ENCODE results near the gene COX7A2L. TPM values are rescaled to one million over a fixed set of nuclear protein-coding genes. Genes with fewer than 3 reads are reported as not detected.

Gene COX7A2L
- total and polyA plus RNA-seq, 9 of the 15 experiments (the other 6 are each of a cell fraction or from before 2014, with no cell fraction given): 118 to 481 (median 163) TPM

GRCh38 chr2:42386682-42387081 is 25.7 kb upstream of the COX7A2L start:
- peak; percentile 80 for FAIRE-seq
- POLR2A ChIA-PET: interaction anchor here (0.6 kb wide), 2 partner anchors 60 to 222 kb away, joined by 3 to 4 read pairs; no protein-coding TSS in a partner anchor
- TF ChIP-seq SMAD3 (CRISPR knock-in tag; conservative IDR thresholded peaks at IDR 0.05) (no peak), GTF2F1 (IDR thresholded peaks at IDR 0.05; ENCODE audit: low read depth, low read length) (no peak), BCL6 (CRISPR knock-in tag; IDR thresholded peaks at IDR 0.05) (no peak), ELK3 (CRISPR knock-in tag; IDR thresholded peaks at IDR 0.05) (no peak), ZFPM2 (CRISPR knock-in tag; IDR thresholded peaks at IDR 0.05) (no peak), RAD21 (CRISPR knock-in tag; conservative IDR thresholded peaks at IDR 0.05 in 1 of 2, IDR thresholded peaks at IDR 0.05 in 1 of 2) (peak in 1 of 2 experiments; percentile 31; a peak in 2 of 4 replicates), TFE3 (CRISPR knock-in tag; IDR thresholded peaks at IDR 0.05) (no peak), THRB (CRISPR knock-in tag; conservative IDR thresholded peaks at IDR 0.05) (no peak), CTCF (IDR thresholded peaks at IDR 0.05 in 2 of 3, conservative IDR thresholded peaks at IDR 0.05 in 1 of 3; ENCODE audit: insufficient read depth in 2 of 3, low read depth in 1 of 3, low read length in 3 of 3) (peak; percentile 48 to 66 (median 63)), ATF1 (CRISPR knock-in tag; IDR thresholded peaks at IDR 0.05) (no peak), ATF1 (tag; IDR thresholded peaks at IDR 0.05) (no peak), ZNF140 (CRISPR knock-in tag; IDR thresholded peaks at IDR 0.05) (no peak), ADNP (tag; IDR thresholded peaks at IDR 0.05) (no peak), DMBX1 (CRISPR knock-in tag; IDR thresholded peaks at IDR 0.05; ENCODE audit: borderline replicate concordance) (no peak)
- TF ChIP-seq, protein P1, sequence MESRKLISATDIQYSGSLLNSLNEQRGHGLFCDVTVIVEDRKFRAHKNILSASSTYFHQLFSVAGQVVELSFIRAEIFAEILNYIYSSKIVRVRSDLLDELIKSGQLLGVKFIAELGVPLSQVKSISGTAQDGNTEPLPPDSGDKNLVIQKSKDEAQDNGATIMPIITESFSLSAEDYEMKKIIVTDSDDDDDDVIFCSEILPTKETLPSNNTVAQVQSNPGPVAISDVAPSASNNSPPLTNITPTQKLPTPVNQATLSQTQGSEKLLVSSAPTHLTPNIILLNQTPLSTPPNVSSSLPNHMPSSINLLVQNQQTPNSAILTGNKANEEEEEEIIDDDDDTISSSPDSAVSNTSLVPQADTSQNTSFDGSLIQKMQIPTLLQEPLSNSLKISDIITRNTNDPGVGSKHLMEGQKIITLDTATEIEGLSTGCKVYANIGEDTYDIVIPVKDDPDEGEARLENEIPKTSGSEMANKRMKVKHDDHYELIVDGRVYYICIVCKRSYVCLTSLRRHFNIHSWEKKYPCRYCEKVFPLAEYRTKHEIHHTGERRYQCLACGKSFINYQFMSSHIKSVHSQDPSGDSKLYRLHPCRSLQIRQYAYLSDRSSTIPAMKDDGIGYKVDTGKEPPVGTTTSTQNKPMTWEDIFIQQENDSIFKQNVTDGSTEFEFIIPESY (CRISPR knock-in tag; IDR thresholded peaks at IDR 0.05): no peak

More at GRCh38 chr2:42386682-42387081, 25.7 kb upstream of the COX7A2L start:
- no TSS peak for BruUV-seq (replicated peaks)
- no peak overlapping the region for H3K27ac ChIP-seq (ENCODE audit: extremely low read depth, low read depth, low read length)
- DNase-seq (ENCODE audit: extremely low read depth in 1 of 4, low spot score in 3 of 4) (peak; percentile 32 to 57 (median 42)), ATAC-seq (peak; percentile 86)
- H2AFZ ChIP-seq (ENCODE audit: low read depth, low read length): no peak overlapping the region
- H3K27me3 ChIP-seq (ENCODE audit: control insufficient read depth in 2 of 2, insufficient read depth in 2 of 2, low read length in 2 of 2): peaks cover 14 to 42% of the 10 kb centered on the region in 2 experiments; a peak in 3 of 5 replicates
- in situ Hi-C loops (cut with MboI) (no loop called here), intact Hi-C loops (cut with micrococcal nuclease) (no loop called here)
- WGBS (ENCODE audit: insufficient coverage, low coverage, missing lambda C conversion rate): 3% methylated on average over 5 of the region's 5 CpGs
- no peak overlapping the region for H3K4me3 ChIP-seq
- H4K20me1 ChIP-seq (replicated peaks; ENCODE audit: control insufficient read depth, insufficient read depth, low read length): 0 out of 2 replicates have a peak, but pooled peaks cover 2% of the 10 kb centered on the region
- H3K4me2 ChIP-seq (ENCODE audit: insufficient read depth, low read length): no peak overlapping the region
- no peaks in the 10 kb centered on the region for H3K9me3 ChIP-seq (replicated peaks; ENCODE audit: control insufficient read depth, insufficient read depth, low read depth, low read length)
- CTCF ChIA-PET (ENCODE audit: low intra/inter-chr PET ratio): interaction anchor here (0.6 kb wide), 2 partner anchors 19 to 124 kb away, joined by 3 to 4 read pairs; no protein-coding TSS in a partner anchor
- H3K9me1 ChIP-seq (ENCODE audit: control insufficient read depth, insufficient read depth, low read length): no peaks in the 10 kb centered on the region
- H3K36me3 ChIP-seq (ENCODE audit: control insufficient read depth, insufficient read depth, low read length): no peaks in the 10 kb centered on the region
- no peak overlapping the region for H3K9ac ChIP-seq (ENCODE audit: insufficient read depth in 1 of 2, low read depth in 2 of 2, low read length in 2 of 2)
- H3K79me2 ChIP-seq (ENCODE audit: control insufficient read depth, insufficient read depth, low read length): no peaks in the 10 kb centered on the region
- no peaks in the 10 kb centered on the region for H3K4me1 ChIP-seq (replicated peaks in 1 of 2; ENCODE audit: control insufficient read depth in 2 of 2, insufficient read depth in 2 of 2, low read length in 2 of 2)
